NCI-H1105 treated with DMSO at 0.1 percent for 48 hours (cell line): ENCODE results near the gene TBC1D5.
A peak's percentile ranks its signal among the peaks of the same experiment; 100 is the strongest.

Source experiments
- DNase-seq: peaks from one replicate; lab custom pipeline; 2025; lab: John Stamatoyannopoulos, UW

The TBC1D5 gene

GRCh38 chr3:17221529-17221928 lies 520.9 kb downstream of the TBC1D5 start:
- no peak for DNase-seq

- no peak for DNase-seq
Observed at GRCh38 chr3:17219593-17219992, 522.8 kb downstream of the TBC1D5 start.

GRCh38 chr3:17218587-17218986 lies 523.8 kb downstream of the TBC1D5 start:
- DNase-seq: no peak

- DNase-seq: no peak
Observed at GRCh38 chr3:17217588-17217987, 524.8 kb downstream of the TBC1D5 start.

GRCh38 chr3:17213102-17213501 lies 529.3 kb downstream of the TBC1D5 start:
- no peak for DNase-seq

- DNase-seq: no peak
Observed at GRCh38 chr3:17207979-17208378, 534.5 kb downstream of the TBC1D5 start.

- DNase-seq: no peak
Observed at GRCh38 chr3:17207019-17207418, 535.4 kb downstream of the TBC1D5 start.

GRCh38 chr3:17204049-17204650 lies 538.3 kb downstream of the TBC1D5 start:
- DNase-seq: no peak

GRCh38 chr3:17201538-17201937 lies 540.9 kb downstream of the TBC1D5 start:
- DNase-seq: no peak

GRCh38 chr3:17195856-17196604 lies 546.4 kb downstream of the TBC1D5 start:
- no peak for DNase-seq

- DNase-seq: no peak
Observed at GRCh38 chr3:17195192-17195611, 547.2 kb downstream of the TBC1D5 start.

GRCh38 chr3:17194116-17194515 lies 548.3 kb downstream of the TBC1D5 start:
- DNase-seq: no peak

GRCh38 chr3:17192995-17193394 lies 549.4 kb downstream of the TBC1D5 start:
- no peak for DNase-seq

- DNase-seq: no peak
Observed at GRCh38 chr3:17190353-17191078, 551.9 kb downstream of the TBC1D5 start.

GRCh38 chr3:17188378-17188777 lies 554.1 kb downstream of the TBC1D5 start:
- DNase-seq: no peak

GRCh38 chr3:17187589-17188184 lies 554.7 kb downstream of the TBC1D5 start:
- no peak for DNase-seq

- no peak for DNase-seq
Observed at GRCh38 chr3:17183951-17184550, 558.4 kb downstream of the TBC1D5 start.

- no peak for DNase-seq
Observed at GRCh38 chr3:17182166-17182565, 560.3 kb downstream of the TBC1D5 start.

- DNase-seq: no peak
Observed at GRCh38 chr3:17181413-17181907, 561.0 kb downstream of the TBC1D5 start.

GRCh38 chr3:17179381-17180205 lies 562.8 kb downstream of the TBC1D5 start:
- DNase-seq: peak; percentile 31

GRCh38 chr3:17176757-17177156 lies 565.7 kb downstream of the TBC1D5 start:
- DNase-seq: no peak
